ENCODE data around the gene ESPNL.

DNA sequence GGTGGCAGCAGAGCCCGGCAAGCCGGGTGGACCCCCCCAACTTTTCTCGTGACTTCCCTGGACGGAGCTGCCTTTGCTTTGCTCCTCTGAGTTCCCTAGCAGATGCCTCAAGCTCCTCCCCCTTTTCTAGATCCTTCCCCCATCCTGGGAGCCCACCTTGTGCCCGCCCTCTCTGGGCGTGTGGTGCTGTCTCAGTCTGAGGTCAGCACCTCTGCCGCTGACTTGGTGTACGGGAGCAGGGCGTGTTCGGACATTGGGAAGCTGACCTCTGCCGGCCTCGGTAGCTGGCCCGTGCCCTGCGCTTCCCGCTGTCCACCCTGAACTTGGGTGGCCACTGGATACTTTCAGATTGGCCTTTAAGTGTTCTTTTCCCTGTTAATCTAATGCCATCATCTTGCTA, 19.6 kb upstream of the ESPNL start:
- TF ChIP-seq, protein P1, sequence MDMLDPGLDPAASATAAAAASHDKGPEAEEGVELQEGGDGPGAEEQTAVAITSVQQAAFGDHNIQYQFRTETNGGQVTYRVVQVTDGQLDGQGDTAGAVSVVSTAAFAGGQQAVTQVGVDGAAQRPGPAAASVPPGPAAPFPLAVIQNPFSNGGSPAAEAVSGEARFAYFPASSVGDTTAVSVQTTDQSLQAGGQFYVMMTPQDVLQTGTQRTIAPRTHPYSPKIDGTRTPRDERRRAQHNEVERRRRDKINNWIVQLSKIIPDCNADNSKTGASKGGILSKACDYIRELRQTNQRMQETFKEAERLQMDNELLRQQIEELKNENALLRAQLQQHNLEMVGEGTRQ (IDR thresholded peaks at IDR 0.05; ENCODE audit: low read depth, low read length) = no peak
- TF ChIP-seq, protein P2, sequence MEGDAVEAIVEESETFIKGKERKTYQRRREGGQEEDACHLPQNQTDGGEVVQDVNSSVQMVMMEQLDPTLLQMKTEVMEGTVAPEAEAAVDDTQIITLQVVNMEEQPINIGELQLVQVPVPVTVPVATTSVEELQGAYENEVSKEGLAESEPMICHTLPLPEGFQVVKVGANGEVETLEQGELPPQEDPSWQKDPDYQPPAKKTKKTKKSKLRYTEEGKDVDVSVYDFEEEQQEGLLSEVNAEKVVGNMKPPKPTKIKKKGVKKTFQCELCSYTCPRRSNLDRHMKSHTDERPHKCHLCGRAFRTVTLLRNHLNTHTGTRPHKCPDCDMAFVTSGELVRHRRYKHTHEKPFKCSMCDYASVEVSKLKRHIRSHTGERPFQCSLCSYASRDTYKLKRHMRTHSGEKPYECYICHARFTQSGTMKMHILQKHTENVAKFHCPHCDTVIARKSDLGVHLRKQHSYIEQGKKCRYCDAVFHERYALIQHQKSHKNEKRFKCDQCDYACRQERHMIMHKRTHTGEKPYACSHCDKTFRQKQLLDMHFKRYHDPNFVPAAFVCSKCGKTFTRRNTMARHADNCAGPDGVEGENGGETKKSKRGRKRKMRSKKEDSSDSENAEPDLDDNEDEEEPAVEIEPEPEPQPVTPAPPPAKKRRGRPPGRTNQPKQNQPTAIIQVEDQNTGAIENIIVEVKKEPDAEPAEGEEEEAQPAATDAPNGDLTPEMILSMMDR (conservative IDR thresholded peaks at IDR 0.05; ENCODE audit: low read depth, low read length) = no peak
- TF ChIP-seq MAFK (IDR thresholded peaks at IDR 0.05; ENCODE audit: low read depth, low read length) (no peak), BHLHE40 (IDR thresholded peaks at IDR 0.05; ENCODE audit: low read depth, low read length) (no peak), RAD21 (IDR thresholded peaks at IDR 0.05; ENCODE audit: low read length) (no peak), CEBPB (IDR thresholded peaks at IDR 0.05; ENCODE audit: low read depth, low read length) (no peak), RFX5 (IDR thresholded peaks at IDR 0.05; ENCODE audit: low read depth, low read length) (no peak)

Measured in IMR-90 (cell line).